Liver (tissue), 3 donors: Measurements from ENCODE around the gene RARRES1.

Source experiments
- CTCF ChIP-seq: fragments of 150-350 bp; IDR thresholded peaks from 2 replicates; pipeline ENCODE4 v1.5.1; 2017; ENCODE audit warnings: improper control_type of control experiment, low read depth, low read length; ENCODE audit not compliant: missing input control
- EGR1 ChIP-seq, 2 donors: IDR thresholded peaks; 2 replicates each; pipeline ENCODE4 v1.6.1; 2016 to 2018; ENCODE audit warnings: antibody characterized with exemption in 2 of 2, low read depth in 2 of 2
- RAD21 ChIP-seq, 2 donors: IDR thresholded peaks; 2 replicates each; pipeline ENCODE4 v1.6.1; 2016; ENCODE audit warnings: antibody characterized with exemption in 2 of 2, mild to moderate bottlenecking in 2 of 2
- RXRA ChIP-seq, 2 donors: IDR thresholded peaks; 2 replicates each; pipeline ENCODE4 v1.6.1; 2017 to 2018; ENCODE audit warnings: antibody characterized with exemption in 2 of 2, mild to moderate bottlenecking in 1 of 2
- TAF1 ChIP-seq: conservative IDR thresholded peaks from 2 replicates; pipeline ENCODE4 v1.6.1; 2016; ENCODE audit warnings: antibody characterized with exemption, mild to moderate bottlenecking
- donor health status: healthy.
- donor health status: healthy.

- TF ChIP-seq CTCF (no peak), EGR1 (IDR thresholded peaks at IDR 0.05; ENCODE audit: low read depth in 2 of 2) (no peak), TAF1 (no peak), RAD21 (IDR thresholded peaks at IDR 0.05) (no peak), RXRA (IDR thresholded peaks at IDR 0.05) (no peak)
Observed at GRCh38 chr3:158733656-158734055, 1.4 kb upstream of the RARRES1 start.
